H1 (cell line): ENCODE measurements around the gene CROCC. TPM values are rescaled to one million over a fixed set of nuclear protein-coding genes. Genes with fewer than 3 reads are reported as not detected.

ENCODE experiments used
- CTCF ChIA-PET: fragments of 300-600 bp; sonication (Branson Sonifier 250); formaldehyde crosslinking; loops from one replicate; lab custom pipeline; 2021; ENCODE audit not compliant: partially characterized antibody; lab: Charles Lee
- POLR2A ChIA-PET: fragments of 300-600 bp; sonication (Branson Sonifier 250); formaldehyde crosslinking; loops from one replicate; lab custom pipeline; 2021; ENCODE audit warnings: inconsistent platforms; ENCODE audit not compliant: partially characterized antibody; lab: Charles Lee
- DNase-seq, 2 experiments: peaks; one replicate each; pipeline versions ENCODE4 v3.0.0 to v3.0.0-alpha.2; 2010 to 2022; ENCODE audit warnings: low spot score in 2 of 2, low read depth in 1 of 2, mixed read lengths in 1 of 2
- FAIRE-seq: peaks from 2 replicates; lab custom pipeline; 2011; peaks lifted over from hg19 to GRCh38; lab: Jason Lieb, UNC
- H2AFZ ChIP-seq: 2 replicates; pipeline ENCODE4 v1.8.1; 2012; ENCODE audit warnings: low read length, inconsistent platforms
- H2AK5ac ChIP-seq: 2 replicates; pipeline ENCODE4 v1.6.1; 2013; ENCODE audit warnings: low read depth, low read length
- H2BK120ac ChIP-seq: replicated peaks from 2 replicates; pipeline ENCODE3; 2013; ENCODE audit warnings: low read depth, low read length, inconsistent platforms
- H2BK12ac ChIP-seq: 2 replicates; pipeline ENCODE4 v1.6.1; 2013; ENCODE audit warnings: low read depth, low read length
- H2BK15ac ChIP-seq: 2 replicates; pipeline ENCODE4 v1.6.1; 2013; ENCODE audit warnings: low read length
- H2BK20ac ChIP-seq: 2 replicates; pipeline ENCODE4 v1.6.1; 2013; ENCODE audit warnings: low read length
- H2BK5ac ChIP-seq: 2 replicates; pipeline ENCODE4 v1.6.1; 2013; ENCODE audit warnings: low read depth, low read length
- H3K14ac ChIP-seq: 2 replicates; pipeline ENCODE4 v1.6.1; 2013; ENCODE audit warnings: inconsistent platforms; ENCODE audit not compliant: insufficient read length
- H3K18ac ChIP-seq: 2 replicates; pipeline ENCODE4 v1.6.1; 2013; ENCODE audit warnings: low read length; ENCODE audit errors: extremely low read depth
- H3K23ac ChIP-seq: 2 replicates; pipeline ENCODE4 v1.6.1; 2013; ENCODE audit warnings: inconsistent platforms; ENCODE audit not compliant: insufficient read length
- H3K23me2 ChIP-seq: 2 replicates; pipeline ENCODE4 v1.6.1; 2013; ENCODE audit warnings: low read depth, low read length
- H3K27ac ChIP-seq: 2 replicates; pipeline ENCODE4 v1.6.1; 2011; ENCODE audit warnings: low read depth, low read length, inconsistent platforms
- H3K27me3 ChIP-seq, 4 experiments: replicated peaks in 1 of 4; 1 replicate in 1 of 4; 2 replicates in 3 of 4; pipeline versions ENCODE4 v1.6.1 to v1.8.1; 2011 to 2013; ENCODE audit warnings: low read length in 3 of 4, mild to moderate bottlenecking in 3 of 4, inconsistent platforms in 2 of 4, mixed read lengths in 2 of 4, moderate library complexity in 1 of 4; ENCODE audit not compliant: control insufficient read depth in 3 of 4, insufficient read depth in 3 of 4; ENCODE audit errors: extremely low read depth in 1 of 4
- H3K36me3 ChIP-seq, 4 experiments: 2 replicates each; pipeline versions ENCODE4 v1.6.1 to v1.8.1; 2011 to 2013; ENCODE audit warnings: mild to moderate bottlenecking in 4 of 4, low read length in 3 of 4, moderate library complexity in 2 of 4, control low read depth in 1 of 4, inconsistent platforms in 1 of 4; ENCODE audit not compliant: insufficient read depth in 4 of 4, control insufficient read depth in 2 of 4
- H3K4ac ChIP-seq: replicated peaks from 2 replicates; pipeline ENCODE3; 2013; ENCODE audit warnings: low read length, low read depth, mixed read lengths, inconsistent platforms; ENCODE audit not compliant: insufficient read length
- H3K4me1 ChIP-seq, 4 experiments: replicated peaks in 1 of 4; 1 replicate in 1 of 4; 2 replicates in 3 of 4; pipeline versions ENCODE4 v1.6.1 to v1.8.1; 2011 to 2013; ENCODE audit warnings: low read length in 3 of 4, inconsistent platforms in 2 of 4, mixed read lengths in 1 of 4; ENCODE audit not compliant: insufficient read depth in 4 of 4, control insufficient read depth in 3 of 4
- H3K4me2 ChIP-seq, 2 experiments: 2 replicates each; pipeline versions ENCODE4 v1.6.1 to v1.8.1; 2011 to 2013; ENCODE audit warnings: low read depth in 2 of 2, low read length in 2 of 2, control low read depth in 1 of 2, inconsistent platforms in 1 of 2, mild to moderate bottlenecking in 1 of 2; ENCODE audit not compliant: insufficient read depth in 1 of 2
- H3K4me3 ChIP-seq, 4 experiments: fragments of 200-600, 300-600 bp in 1 of 4; sonication (generic), shearing (Covaris generic), sonication (Bioruptor Twin) in 1 of 4; 2 replicates each; pipeline versions ENCODE4 v1.5.1 to v1.8.1; 2011 to 2016; ENCODE audit warnings: low read length in 4 of 4, low read depth in 3 of 4, control low read depth in 2 of 4, inconsistent platforms in 2 of 4, mild to moderate bottlenecking in 2 of 4, mixed read lengths in 1 of 4, moderate library complexity in 1 of 4; ENCODE audit not compliant: insufficient read depth in 2 of 4; ENCODE audit errors: extremely low read depth in 1 of 4
- H3K56ac ChIP-seq: replicated peaks from 2 replicates; pipeline ENCODE3; 2013; ENCODE audit warnings: low read depth, mild to moderate bottlenecking, mixed read lengths, low read length, inconsistent platforms; ENCODE audit not compliant: insufficient read length
- H3K79me1 ChIP-seq: 2 replicates; pipeline ENCODE4 v1.6.1; 2013; ENCODE audit warnings: low read depth, low read length, control low read depth
- H3K79me2 ChIP-seq, 2 experiments: 2 replicates each; pipeline versions ENCODE4 v1.6.1 to v1.8.1; 2012 to 2013; ENCODE audit warnings: low read length in 2 of 2, mild to moderate bottlenecking in 2 of 2, inconsistent platforms in 1 of 2; ENCODE audit not compliant: insufficient read depth in 2 of 2, control insufficient read depth in 1 of 2
- H3K9ac ChIP-seq, 4 experiments: replicated peaks in 1 of 4; 1 replicate in 1 of 4; 2 replicates in 3 of 4; pipeline versions ENCODE4 v1.6.1 to v1.8.1; 2011 to 2013; ENCODE audit warnings: low read depth in 3 of 4, low read length in 3 of 4, control low read depth in 2 of 4, mild to moderate bottlenecking in 2 of 4, moderate library complexity in 2 of 4, inconsistent platforms in 1 of 4; ENCODE audit errors: extremely low read depth in 1 of 4
- H3K9me3 ChIP-seq, 2 experiments: 2 replicates each; pipeline versions ENCODE4 v1.6.1 to v1.8.1; 2012 to 2013; ENCODE audit warnings: mild to moderate bottlenecking in 2 of 2, moderate library complexity in 2 of 2, control low read depth in 1 of 2, inconsistent platforms in 1 of 2, low read depth in 1 of 2, low read length in 1 of 2, mixed read lengths in 1 of 2; ENCODE audit not compliant: insufficient read depth in 2 of 2
- H4K20me1 ChIP-seq, 2 experiments: replicated peaks in 1 of 2; 2 replicates each; pipeline versions ENCODE3 to v1.8.1; 2011 to 2013; ENCODE audit warnings: inconsistent platforms in 2 of 2, low read length in 2 of 2, mild to moderate bottlenecking in 1 of 2; ENCODE audit not compliant: insufficient read depth in 2 of 2, control insufficient read depth in 1 of 2
- H4K5ac ChIP-seq: 2 replicates; pipeline ENCODE4 v1.6.1; 2013; ENCODE audit warnings: low read length, low read depth, mixed read lengths, inconsistent platforms; ENCODE audit not compliant: insufficient read length
- H4K8ac ChIP-seq: 2 replicates; pipeline ENCODE4 v1.8.0; 2013; ENCODE audit warnings: mild to moderate bottlenecking, moderate library complexity, low read length, inconsistent platforms; ENCODE audit not compliant: insufficient read depth; ENCODE audit errors: extremely low read depth
- H4K91ac ChIP-seq: replicated peaks from 2 replicates; pipeline ENCODE3; 2013; ENCODE audit warnings: low read length, mixed read lengths, inconsistent platforms; ENCODE audit not compliant: insufficient read length
- BRCA1 ChIP-seq: IDR thresholded peaks from 2 replicates; pipeline ENCODE4 v1.6.1; 2012; ENCODE audit warnings: low read depth, low read length, improper control_type of control experiment
- POU5F1 ChIP-seq: IDR thresholded peaks from 2 replicates; pipeline ENCODE4 v1.6.1; 2011; ENCODE audit warnings: low read depth, mild to moderate bottlenecking, low read length, moderate library complexity
- TCF12 ChIP-seq: IDR thresholded peaks from 2 replicates; pipeline ENCODE4 v1.6.1; 2011; ENCODE audit warnings: low read depth, mild to moderate bottlenecking, low read length
- USF2 ChIP-seq: IDR thresholded peaks from 2 replicates; pipeline ENCODE4 v1.6.1; 2011; ENCODE audit warnings: low read length, improper control_type of control experiment
- WGBS, 2 experiments: shearing (Covaris generic) in 1 of 2; methylation state at CpG; one replicate each; pipeline versions ENCODE4 v1.1.6 to v1.1.7; 2013 to 2015; ENCODE audit warnings: low lambda C conversion rate in 2 of 2, mixed read lengths in 2 of 2, inconsistent platforms in 1 of 2, low coverage in 1 of 2, missing lambda C conversion rate in 1 of 2; ENCODE audit not compliant: insufficient replicate concordance in 2 of 2, insufficient coverage in 1 of 2, insufficient read length in 1 of 2; ENCODE audit errors: extremely low coverage in 1 of 2, missing lambda C conversion rate in 1 of 2; 5-methylcytosine and 5-hydroxymethylcytosine counted together
- polyA plus RNA-seq, 7 experiments: library from polyadenylated mRNA; depleted of rRNA in 3 of 7; stranded (reverse) in 5 of 7; unstranded in 2 of 7; fragments of >200 nt in 5 of 7; fragments of 200-250 nt in 2 of 7; gene quantifications; 1 replicate in 5 of 7; 2 replicates in 1 of 7; 4 replicates in 1 of 7; pipeline versions ENCODE4 v1.2.1 to v1.2.3, GENCODE V29; 2011 to 2013; ENCODE audit warnings: missing spikeins in 2 of 7, mixed read lengths in 2 of 7
- total RNA-seq: library from RNA; stranded (reverse); fragmentation: NEBNext Ultra II Directional; extraction: Animal tissue kit (Norgen Biotek cat#: 25700); gene quantifications from 2 replicates; pipeline ENCODE4 v1.2.1, GENCODE V29; 2021
- TF ChIP-seq, protein P1 (sequence below): IDR thresholded peaks from 2 replicates; pipeline ENCODE4 v1.6.1; 2011; ENCODE audit warnings: low read depth, mild to moderate bottlenecking, low read length; ENCODE audit not compliant: insufficient read depth

CROCC gene
- total and polyA plus RNA-seq, 2 of the 8 experiments (the other 6 are each of a cell fraction or from before 2014, with no cell fraction given) = 12.1 to 39.5 TPM

DNA sequence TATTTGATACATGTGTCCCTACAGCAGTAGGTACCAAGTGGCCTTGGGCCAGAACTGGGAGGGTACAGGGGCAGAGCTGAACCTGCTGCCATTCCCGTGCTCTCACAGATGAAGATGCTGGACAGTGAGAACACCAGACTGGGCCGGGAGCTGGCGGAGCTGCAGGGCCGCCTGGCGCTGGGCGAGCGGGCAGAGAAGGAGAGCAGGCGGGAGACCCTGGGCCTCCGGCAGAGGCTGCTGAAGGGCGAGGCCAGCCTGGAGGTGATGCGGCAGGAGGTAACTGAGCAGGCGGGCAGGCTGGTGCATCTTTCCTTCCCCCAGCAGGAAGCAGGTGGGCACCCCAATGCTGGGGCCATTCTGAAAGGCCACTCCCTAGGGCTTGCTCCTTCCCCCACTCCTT lies 36.7 kb downstream of the CROCC start:
- Histone ChIP-seq H2AFZ (no peak overlapping the region), H2BK12ac (no peak overlapping the region), H4K8ac (no peak overlapping the region), H3K4me2 (no peak overlapping the region), H2BK120ac (no peak overlapping the region), H3K79me1 (no peaks in the 10 kb centered on the region), H3K4ac (no peak overlapping the region), H3K36me3 (peaks cover 4 to 31% (median 19%) of the 10 kb centered on the region in 4 experiments; a peak in 7 of 8 replicates), H4K20me1 (peaks cover 0 to 5% of the 10 kb centered on the region in 2 experiments), H3K23me2 (no peaks in the 10 kb centered on the region), H2BK5ac (no peak overlapping the region), H2AK5ac (no peak overlapping the region), H3K9ac (no peak overlapping the region), H3K9me3 (no peaks in the 10 kb centered on the region), H3K14ac (no peak overlapping the region), H3K27me3 (no peaks in the 10 kb centered on the region), H3K23ac (no peak overlapping the region), H3K4me3 (no peak overlapping the region), H2BK20ac (no peak overlapping the region), H2BK15ac (no peak overlapping the region), H3K56ac (no peak overlapping the region), H4K91ac (no peak overlapping the region), H3K18ac (no peak overlapping the region), H4K5ac (no peak overlapping the region), H3K79me2 (no peaks in the 10 kb centered on the region), H3K4me1 (no peaks in the 10 kb centered on the region), H3K27ac (no peak overlapping the region)
- ChIA-PET CTCF (interaction anchor here (1.4 to 11.0 kb wide), 4 partner anchors 9 to 88 kb away, joined by 3 to 155 read pairs (median 58); no protein-coding TSS in a partner anchor), POLR2A (no interaction called here)
- 94% methylated on average over 12 of the region's 12 CpGs; no CpG with 5 or more reads in 1 of the 2 experiments for WGBS, 2 experiments
- DNase-seq (no peak), FAIRE-seq (no peak)
- TF ChIP-seq BRCA1 (no peak), POU5F1 (no peak), USF2 (no peak), TCF12 (no peak)
- TF ChIP-seq, protein P1, sequence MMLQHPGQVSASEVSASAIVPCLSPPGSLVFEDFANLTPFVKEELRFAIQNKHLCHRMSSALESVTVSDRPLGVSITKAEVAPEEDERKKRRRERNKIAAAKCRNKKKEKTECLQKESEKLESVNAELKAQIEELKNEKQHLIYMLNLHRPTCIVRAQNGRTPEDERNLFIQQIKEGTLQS = no peak
